NCI-H2227 (cell line): ENCODE measurements around the gene ELFN2.

Source experiments
- DNase-seq: peaks from one replicate; lab custom pipeline; 2025; ENCODE audit not compliant: unreplicated experiment; lab: John Stamatoyannopoulos, UW

ELFN2 gene

DNA sequence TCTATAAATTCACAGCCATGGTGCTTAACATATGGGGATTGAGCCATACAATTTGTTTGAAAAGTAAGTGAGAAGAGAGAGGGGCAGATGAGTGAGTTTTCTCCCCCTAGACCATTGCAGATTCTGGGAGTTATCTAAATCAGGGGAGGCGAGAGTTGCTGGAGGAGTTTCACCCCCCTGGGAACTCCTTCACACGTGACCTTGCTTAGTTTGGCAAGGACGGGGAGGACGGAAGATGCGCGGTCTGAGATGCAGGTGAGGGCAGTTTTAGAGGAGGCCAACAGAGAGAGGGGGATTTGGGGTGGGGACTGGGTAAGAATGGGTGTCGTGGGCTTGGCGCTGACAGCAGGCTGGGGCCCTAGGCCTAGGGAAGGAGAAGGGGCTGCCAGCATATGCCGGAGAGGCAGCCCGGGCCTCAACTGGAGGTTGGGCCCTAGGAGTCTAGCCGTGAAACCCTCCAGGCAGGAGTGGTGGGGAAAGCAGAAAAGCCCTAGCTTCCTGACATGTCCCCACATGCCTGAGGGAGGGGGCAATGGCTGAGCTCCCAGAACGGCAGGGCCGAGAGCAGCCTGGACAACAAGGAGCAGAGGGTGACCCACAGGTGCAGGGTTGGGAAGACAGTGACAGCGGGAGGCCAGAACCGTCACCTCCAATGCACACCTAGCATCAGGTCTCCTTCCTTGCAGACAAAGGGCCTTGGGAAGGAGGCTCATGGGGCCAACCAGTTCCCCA lies 63.9 kb downstream of the ELFN2 start:
- DNase-seq, result no peak

DNA sequence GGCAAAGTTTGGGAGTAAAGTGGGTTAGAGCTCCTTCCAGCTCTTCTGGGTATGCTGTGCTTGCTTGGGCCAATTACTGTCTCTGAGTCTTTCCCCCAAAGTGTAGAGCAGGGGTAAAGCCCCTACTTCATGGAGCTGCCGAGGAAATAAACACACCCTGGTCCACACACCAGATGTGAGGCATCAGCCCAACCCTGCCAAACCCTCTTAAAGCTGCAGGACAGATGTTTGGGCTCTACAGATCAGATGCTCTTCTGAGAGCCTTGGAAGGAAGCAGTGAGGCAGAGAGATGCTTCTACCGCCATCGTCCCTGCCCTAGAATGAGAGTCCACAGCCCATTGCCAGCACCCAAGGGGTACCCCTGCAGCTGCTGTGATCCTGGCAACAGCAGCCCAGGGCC lies 64.7 kb downstream of the ELFN2 start:
- DNase-seq, result no peak

- DNase-seq, result no peak
Measured at GRCh38 chr22:37358917-37359316, 68.4 kb downstream of the ELFN2 start.

DNA sequence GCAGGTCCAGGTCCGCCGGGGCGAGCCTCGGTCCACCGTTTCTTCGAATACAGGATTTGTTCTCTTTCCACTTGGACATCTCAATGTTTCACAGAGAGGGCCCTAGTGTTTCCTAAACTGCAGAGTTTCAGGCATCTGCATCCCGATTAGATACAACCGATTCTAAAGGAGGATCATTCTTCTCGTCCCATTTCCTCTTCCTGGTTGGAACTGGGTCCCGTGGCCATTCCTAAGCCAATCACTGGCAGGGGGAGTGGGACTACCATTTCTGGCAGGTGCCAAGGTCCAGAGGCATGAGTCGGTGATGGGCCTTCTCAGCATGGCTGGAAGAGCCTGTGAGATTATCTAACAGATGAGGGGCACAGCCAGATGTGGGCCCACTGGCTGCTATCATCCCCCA lies 68.9 kb downstream of the ELFN2 start:
- no peak for DNase-seq

- DNase-seq, result no peak
Measured at GRCh38 chr22:37357446-37358075, 69.7 kb downstream of the ELFN2 start.

GRCh38 chr22:37356922-37357321 lies 70.4 kb downstream of the ELFN2 start:
- no peak for DNase-seq

DNA sequence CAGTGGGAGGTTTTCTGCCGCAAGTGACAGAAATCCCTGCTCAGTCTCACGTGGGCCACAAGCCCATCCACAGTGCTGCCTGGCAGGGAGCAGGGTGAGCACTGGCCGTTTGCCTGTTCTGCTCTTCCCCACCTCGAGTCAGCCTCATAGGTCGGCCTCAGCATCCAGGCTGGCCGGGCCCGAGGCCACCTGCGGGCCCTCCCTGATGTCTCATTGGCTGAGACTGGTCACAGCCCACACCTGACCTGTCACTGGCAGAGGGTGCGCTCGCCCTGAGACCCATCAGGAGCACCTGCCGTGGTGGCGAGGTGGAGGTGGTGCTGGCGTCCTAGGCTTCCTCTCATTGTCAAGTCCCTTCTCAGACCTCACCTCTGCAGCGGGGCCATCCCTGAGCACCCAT lies 72.1 kb downstream of the ELFN2 start:
- DNase-seq, result no peak

DNA sequence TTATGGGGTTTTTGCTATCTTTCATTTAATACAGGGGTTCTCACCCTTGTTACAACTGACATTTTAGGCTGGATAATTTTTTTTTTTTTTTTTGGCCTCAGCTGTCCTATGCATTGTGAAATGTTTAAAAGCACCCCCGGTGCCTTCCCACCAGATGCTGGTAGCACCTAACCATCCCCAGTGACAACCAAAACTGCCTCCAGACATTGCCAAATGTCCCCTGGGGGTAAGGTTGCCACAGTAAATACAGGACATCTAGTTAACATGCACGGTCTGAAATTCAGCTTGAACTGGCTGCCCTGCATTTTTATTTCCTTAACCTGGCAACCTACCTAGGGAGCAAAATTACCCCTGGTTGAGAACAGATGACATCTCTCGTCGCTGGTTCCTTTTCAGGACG lies 72.6 kb downstream of the ELFN2 start:
- DNase-seq, result no peak

DNA sequence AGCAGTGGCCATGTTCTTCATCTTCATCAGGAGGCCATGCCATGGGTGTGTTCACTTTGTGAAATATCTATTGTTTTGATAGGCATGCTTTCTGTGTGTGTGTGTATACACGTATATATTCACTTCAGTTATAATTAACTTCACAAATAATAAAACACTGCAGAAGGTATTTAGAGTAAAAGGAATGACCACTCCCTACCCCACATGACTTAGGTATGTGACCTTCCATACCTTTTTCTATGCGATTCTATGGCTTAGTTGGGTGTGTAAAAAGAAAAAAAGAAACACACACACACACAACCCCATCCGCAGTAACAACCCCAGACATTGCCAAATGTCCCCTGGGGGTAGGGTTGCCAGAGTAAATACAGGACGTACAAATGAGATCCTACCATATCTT lies 73.0 kb downstream of the ELFN2 start:
- DNase-seq, result no peak

GRCh38 chr22:37353839-37354238 lies 73.4 kb downstream of the ELFN2 start:
- DNase-seq, result no peak

DNA sequence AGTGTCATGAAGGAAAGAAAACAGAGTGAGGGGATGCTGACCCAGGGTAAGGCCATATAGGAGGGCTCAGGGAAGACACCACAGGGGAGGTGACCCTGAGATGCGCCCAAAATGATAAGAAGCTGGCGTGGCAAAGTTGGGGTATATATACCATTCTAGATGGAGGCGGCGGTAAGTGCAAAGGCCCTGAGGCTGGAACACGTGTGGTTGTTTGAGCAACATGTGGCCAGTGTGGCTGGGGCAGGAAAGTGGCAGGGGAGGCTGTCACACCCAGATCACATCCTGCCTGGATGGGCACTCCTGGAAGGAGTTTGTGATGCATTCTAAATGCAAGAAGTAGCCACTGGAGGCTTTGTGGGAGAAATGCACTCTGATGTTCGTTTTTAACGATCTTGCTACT lies 74.8 kb downstream of the ELFN2 start:
- DNase-seq, result no peak

DNA sequence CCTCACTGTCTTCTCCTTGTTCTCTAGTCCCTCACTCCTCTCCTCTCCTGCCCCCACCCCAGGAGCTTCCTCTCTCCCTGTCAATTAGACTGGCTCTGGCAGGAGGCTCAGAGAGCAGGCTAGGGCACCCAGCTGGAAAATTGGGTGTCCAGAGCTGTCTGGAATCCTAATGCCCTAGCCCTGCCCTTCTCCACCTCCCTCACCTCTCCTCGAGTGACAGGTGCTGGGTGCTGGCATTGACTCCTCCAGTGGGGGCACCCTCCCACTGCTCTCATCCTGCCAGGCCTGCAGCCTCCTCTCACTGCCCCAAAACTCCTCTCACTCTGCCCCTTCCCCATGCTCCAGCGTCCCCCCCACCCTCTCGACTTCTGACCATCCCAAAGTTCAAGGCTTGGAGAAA lies 76.0 kb downstream of the ELFN2 start:
- DNase-seq, result no peak

- DNase-seq, result no peak
Measured at GRCh38 chr22:37349043-37349814, 78.0 kb downstream of the ELFN2 start.

- no peak for DNase-seq
Measured at GRCh38 chr22:37346505-37346895, 80.8 kb downstream of the ELFN2 start.

DNA sequence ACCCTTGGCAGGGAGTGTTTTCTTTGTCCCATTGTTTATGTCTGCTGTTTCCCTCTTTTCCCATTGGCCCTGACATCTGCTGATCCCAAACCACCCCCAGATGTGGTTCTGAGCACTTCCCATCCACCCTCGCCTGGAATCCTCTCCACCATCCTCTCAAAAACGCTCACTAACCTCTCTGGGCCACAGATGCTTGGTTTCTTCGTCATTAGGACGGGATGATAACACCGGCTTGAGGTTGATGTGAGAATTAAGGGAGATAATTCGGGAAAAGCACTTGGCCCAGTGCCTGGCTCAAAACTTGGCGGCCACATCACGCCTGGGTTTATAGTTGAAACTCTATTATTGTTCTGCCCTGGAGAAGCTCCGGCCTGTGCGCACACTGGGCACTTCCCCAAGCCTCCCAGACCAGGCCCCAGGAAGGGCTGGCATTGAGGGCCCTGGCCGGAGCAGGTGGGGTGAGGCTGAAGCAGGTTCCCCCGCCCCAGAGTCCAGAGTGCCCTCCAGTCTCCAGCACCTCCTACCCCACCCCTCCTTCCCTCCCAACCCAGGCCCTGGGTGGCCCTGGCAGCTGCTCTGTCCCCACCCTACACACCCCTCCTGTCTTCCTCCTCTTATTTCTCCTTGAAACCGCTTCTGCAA lies 81.3 kb downstream of the ELFN2 start:
- DNase-seq, result no peak

DNA sequence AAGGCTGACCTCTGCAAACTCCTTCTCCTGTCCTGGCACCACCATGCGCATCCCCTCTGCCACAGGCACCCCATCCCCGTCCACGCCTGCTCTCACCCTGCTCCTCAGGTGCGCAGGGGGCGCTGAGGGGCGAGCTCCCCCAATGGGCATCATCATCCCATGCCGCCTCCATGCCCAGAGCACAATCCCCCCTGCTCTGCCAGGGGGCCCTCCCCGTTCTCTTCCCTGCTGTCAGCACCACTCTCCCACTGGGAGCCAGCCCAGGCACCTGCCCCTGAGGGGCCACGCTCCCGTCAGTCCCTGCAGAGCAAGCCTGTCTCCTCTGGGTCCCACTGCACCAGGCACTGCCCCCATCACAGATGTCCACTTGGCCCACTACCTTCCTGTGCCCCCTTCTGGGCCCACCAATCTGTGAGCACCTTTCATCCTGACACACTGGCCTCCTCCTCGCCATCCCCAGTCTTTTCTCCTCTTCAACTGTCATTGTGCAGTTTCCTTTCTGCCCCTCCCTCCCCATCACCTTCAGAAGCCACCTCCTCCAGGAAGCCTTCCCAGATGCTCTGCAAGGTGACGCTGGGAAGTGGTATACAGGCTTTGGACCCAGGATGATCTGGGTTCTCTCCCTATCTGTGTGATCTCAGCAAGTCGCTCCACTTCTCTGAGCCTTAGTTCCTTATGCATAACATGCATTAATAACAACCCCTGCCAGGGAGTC lies 82.4 kb downstream of the ELFN2 start:
- no peak for DNase-seq

GRCh38 chr22:37343863-37344734 lies 83.2 kb downstream of the ELFN2 start:
- DNase-seq, result no peak

DNA sequence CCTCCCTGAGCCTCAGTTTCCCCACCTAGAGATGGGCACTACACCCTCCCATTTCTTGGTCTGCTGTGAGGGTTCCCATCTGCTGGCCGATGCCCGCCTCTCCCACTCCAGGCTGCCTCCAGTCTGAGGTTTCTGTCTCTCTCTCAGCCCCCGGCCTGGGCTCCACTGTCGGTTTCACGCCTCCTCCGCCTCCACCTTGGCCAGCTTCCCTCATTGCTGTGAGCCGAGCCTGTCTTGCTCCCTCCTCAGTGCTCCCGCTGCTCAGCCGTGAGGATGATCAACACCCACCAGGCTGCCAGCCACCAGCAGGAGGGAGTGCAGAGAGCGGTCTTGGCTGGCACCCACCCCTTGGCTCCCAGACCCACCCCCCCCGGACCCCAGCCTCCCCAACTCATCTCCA lies 83.9 kb downstream of the ELFN2 start:
- no peak for DNase-seq

DNA sequence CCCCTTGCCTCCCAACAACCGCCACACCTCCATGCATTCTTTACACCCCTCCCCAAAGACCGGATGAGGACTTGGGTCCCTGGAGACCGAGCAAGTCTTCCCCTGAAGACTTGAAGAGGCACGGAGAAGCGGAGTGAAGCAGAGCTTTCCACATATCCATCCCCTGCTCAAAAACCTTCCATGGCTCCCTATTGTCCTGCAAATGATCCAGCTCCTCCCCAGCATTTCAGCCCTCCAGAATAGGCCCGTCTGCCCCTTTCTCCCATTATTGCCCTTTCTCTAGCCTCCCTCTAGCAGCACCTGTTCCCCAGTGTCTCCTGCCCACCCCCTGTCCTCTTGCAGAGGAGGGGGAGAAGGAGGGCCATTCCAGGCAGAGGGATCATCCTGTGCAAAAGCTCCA lies 85.2 kb downstream of the ELFN2 start:
- DNase-seq, result no peak
